ENCODE results near the gene PAGE2.
"Not testable (repeated sequence)": the region's sequence is repeated elsewhere in the genome, so short reads cannot be mapped to it uniquely, and the experiment has no call there.

The PAGE2 gene, protein sequence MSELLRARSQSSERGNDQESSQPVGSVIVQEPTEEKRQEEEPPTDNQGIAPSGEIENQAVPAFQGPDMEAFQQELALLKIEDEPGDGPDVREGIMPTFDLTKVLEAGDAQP

DNA sequence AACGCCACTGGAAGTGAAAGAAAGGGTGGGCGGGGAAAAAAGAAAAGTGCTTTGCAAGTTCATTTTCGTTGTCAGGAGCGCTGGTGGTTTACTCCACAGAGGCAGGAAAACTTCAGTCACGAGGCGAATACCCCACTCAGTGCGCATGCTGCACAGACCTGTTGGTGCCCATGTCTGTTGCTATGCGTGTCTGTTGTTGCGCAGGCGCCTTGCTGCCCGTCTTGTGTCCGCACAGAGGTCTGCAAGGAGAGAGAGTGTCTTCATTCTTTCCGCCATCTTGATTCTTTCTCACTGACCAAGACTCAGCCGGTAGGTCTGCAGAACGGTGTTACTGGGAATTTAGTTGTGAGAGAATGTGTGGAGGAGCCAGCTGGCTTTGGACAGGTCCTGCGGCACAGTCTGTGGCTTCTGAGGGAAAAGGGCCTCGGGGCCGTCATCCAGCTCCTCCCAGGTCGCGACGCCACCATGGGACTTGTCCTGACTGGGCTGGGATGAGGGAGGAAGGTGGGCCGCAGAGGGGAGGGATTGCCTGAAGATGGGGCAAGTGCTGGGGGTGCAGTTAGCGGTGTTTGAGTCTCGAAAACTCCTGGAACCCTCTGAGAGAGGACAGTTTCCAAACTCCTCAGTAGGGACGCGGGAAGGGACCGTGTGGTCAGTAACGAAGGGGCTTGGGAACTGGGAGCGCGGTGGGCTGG, at the start of gene PAGE2:
TSS of gene PAGE2 (plus strand) at position 224 of the 695 bp plus-strand sequence. CDS start 1,003 bp downstream, outside the sequence.
- no peak for DNase-seq (ENCODE audit: low read depth in 2 of 2)

DNA sequence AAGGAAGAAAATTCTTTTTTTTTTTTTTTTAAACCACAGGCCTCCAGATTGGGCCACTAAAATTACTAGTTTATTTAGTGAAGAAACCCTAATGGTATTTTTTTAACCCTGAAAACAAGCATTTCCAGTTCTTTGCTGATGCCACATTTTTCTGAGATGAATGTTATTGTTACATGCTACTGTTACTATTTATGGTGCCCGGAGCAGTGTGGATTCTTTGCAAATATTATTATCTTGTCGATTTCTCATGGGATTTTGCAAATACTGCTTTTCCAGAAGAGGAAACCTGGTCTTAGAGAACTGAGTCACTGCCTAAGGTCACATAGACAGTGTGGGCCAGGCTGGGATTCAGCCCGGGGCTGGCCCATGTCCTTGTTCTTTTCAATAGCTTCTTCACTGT, 49.3 kb upstream of the PAGE2 start:
- no peak for DNase-seq (ENCODE audit: low read depth in 2 of 2)

DNA sequence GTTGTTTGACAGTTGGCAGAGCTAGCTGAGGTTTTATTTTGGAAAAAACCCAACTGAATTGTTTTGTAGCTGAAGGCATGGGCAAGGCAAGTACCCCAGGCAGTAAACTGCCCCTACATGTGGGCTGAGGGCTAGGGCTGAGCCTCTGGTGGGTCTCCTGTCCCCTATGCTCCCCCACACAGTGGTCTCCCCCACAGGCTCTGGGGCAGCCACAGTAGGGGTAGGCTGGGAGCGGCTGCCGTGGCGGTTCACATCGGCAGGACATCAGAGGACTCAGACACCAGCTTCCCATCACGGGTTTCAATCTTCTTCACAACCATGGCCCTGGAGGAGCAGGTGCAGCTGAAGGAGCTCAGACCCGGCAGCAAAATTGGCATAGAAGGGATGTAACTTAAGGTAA, 47.3 kb upstream of the PAGE2 start:
- no peak for DNase-seq (ENCODE audit: low read depth in 2 of 2)

DNA sequence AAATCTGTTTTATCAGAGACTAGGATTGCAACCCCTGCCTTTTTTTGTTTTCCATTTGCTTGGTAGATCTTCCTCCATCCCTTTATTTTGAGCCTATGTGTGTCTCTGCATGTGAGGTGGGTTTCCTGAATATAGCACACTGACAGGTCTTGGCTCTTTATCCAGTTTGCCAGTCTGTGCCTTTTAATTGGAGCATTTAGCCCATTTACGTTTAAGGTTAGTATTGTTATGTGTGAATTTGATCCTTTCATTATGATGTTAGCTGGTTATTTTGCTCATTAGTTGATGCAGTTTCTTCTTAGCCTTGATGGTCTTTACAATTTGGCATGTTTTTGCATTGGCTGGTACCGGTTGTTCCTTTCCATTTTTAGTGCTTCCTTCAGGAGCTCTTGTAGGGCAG, 38.2 kb upstream of the PAGE2 start:
- not testable (repeated sequence) for DNase-seq (ENCODE audit: low read depth in 2 of 2)

DNA sequence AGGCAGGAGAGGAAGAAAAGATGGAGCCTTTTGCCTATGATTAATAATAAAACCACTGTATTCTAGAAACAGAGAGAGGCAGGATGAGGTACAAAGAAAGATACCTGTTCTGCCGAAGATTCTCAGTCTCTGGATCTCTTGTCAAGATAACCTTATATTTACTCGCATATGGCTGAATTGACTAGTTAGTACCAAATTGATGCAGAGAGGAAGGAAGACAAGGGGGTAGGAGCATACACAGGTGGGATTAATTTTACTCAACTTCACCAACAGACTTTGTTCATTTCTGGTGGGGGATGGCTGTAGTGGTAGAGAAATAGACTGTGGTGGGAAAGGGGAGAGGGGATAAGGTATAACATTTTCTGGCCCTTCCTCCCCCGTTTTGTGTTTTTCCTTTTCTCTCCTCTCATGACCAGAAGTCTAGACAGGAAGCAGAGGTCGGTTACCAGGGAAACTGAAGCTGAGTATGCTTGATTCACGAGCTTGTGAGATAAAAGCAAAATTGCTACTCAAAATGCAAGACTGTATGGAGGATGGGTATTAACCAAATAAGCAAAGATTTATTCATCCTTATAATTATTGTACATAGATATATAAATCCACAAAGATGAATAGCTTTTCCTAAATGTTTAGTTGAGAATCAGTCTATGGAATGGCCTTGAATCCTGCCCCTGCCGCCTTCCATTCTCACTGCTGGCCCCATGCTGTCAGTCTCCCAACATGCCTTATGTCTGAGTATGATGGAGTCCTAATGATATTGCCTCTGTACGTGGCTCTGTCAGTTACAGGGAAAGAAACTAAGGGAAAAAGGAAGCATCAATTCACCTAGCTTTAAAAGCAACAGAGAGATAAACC, 31.8 kb upstream of the PAGE2 start:
- DNase-seq (ENCODE audit: low read depth in 2 of 2) = no peak

DNA sequence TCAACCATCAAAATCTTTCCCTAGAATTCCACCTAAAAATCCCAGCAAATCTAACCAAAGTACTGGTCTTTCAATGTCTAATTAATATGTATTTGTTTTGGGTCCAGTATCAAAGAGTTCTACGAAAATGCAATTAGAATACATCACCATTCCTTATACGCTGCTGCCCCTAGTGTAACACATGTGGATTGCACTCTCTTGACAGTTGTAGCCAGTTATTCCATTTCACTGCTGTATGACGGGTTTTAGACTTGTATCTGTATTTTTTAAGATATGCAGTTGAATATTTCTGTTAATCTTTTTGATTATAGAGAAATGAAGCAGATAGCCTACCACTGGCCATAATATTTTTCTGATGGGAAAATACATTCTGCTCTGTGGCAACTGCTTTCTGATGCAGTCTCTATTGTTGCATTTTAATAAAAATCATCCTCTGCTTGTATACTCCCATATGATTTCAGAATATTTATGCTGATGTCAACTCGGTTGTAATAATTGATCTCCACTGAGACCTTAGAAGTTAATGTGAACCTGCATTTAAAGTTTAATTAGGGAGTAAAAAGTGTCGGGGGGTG, 31.1 kb upstream of the PAGE2 start:
- peak in 1 of 2 donors; percentile 5 for DNase-seq (ENCODE audit: low read depth in 2 of 2)

DNA sequence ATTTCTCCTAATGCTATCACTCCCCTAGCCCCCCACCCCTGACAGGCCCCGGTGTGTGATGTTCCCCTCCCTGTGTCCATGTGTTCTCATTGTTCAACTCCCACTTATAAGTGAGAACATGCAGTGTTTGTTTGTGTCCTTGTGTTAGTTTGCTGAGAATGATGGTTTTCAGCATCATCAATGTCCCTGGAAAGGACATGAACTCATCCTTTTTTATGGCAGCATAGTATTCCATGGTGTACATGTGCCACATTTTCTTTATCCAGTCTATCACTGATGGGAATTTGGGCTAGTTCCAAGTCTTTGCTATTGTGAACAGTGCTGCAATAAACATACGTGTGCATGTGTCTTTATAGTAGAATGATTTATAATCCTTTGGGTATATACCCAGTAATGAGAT, 21.6 kb upstream of the PAGE2 start:
- DNase-seq (ENCODE audit: low read depth in 2 of 2) = not testable (repeated sequence)

DNA sequence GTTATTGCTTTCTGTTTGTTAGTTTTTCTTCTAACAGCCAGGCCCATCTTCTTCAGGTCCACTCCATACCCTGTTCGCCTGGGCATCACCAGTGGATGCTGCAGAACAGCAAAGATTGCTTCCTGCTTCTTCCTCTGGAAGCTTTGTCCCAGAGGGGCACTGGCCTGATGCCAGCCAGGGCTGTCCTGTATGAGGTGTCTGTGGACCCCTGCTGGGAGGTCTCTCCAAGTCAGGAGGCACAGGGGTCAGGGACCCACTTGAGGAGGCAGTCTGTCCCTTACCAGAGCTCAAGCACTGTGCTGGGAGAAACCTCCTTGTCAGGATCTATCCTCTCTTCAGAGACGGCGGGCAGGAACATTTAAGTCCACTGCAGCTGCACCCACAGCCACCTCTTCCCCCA, 16.5 kb upstream of the PAGE2 start:
- DNase-seq (ENCODE audit: low read depth in 2 of 2) = no peak

DNA sequence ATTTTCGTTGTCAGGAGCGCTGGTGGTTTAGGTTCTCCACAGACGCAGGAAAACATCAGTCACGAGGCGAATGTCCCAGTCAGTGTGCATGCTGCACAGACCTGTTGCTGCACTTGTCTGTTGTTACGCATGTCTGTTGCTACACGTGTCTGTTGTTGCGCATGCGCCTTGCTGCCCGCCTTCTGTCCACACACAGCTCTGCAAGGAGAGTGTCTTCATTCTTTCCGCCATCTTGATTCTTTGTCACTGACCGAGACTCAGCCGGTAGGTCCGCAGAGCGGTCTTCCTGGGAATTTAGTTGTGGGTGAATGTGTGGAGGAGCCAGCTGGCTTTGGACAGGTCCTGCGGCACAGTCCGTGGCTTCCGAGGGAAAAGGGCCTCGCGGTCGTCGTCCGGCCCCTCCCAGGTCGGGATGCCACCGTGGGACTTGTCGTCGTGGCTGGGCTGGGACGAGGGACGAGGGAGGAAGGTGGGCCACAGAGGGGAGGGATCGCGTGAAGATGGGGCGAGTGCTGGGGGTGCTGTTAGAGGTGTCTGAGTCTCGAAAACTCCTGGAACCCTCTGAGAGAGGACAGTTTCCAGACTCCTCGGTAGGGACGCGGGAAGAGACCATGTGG, 13.9 kb upstream of the PAGE2 start, which contains the start of gene PAGE2B:
TSS of gene PAGE2B (plus strand) at position 180 of the 617 bp plus-strand sequence. CDS start 1,012 bp downstream, outside the sequence.
- DNase-seq (ENCODE audit: low read depth in 2 of 2) = no peak

DNA sequence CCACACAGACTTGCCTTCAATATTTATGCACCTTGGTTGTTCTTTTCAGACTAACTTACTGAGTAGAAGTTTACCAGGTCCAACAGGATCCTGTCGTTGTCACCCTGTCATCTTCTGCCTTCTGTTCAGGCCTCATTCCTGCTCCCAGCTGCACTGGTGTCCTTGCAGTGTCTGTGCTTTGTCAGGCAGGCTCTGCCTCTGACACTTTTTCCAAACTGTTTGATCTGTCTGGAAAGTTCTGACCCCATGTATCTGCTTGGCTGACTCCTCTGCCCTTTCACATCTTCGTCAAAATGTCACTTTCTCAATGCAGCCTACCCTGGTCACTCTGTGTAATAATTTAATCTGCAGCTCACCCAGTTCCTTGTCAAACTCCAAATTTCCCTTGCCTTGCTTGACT, 9.9 kb downstream of the PAGE2 start:
- no peak for DNase-seq (ENCODE audit: low read depth in 2 of 2)

DNA sequence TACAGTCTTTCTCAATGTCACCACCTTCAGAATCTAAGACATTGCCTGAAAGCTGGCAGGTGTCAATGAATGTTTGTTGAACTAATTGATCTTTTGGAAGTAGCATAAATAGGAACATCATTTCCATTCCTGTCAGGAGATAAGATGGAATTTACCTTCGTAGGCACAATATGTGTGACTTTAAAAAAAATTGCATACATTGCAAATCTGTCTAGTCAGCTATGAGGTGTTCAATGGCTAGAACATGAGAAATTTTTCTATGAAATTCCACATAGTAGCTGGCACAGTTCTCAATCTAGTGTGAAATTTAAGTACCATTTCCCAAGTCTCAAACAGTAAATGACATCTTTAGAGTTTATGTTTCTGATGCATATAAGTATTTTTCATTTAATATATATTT, 10.3 kb downstream of the PAGE2 start:
- DNase-seq (ENCODE audit: low read depth in 2 of 2) = no peak

DNA sequence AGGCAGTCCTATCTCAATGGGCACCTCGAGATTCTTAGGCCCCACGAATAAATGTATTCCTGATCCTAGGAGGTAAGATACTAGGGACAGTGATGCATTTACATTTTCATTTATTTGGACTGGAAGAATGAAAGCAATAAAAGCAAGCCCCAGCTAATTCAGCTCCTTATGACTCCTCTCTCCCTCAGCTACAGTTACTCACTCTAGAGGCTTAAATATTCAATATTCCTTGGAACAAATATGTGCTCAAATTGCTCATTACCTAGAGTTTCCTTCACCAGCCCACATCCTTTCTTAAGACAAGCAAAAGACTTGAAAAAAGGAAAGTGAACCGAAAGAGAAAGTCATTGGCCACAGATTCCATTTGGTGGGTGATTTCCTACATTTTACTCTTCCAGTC, 13.9 kb downstream of the PAGE2 start:
- no peak for DNase-seq (ENCODE audit: low read depth in 2 of 2)

DNA sequence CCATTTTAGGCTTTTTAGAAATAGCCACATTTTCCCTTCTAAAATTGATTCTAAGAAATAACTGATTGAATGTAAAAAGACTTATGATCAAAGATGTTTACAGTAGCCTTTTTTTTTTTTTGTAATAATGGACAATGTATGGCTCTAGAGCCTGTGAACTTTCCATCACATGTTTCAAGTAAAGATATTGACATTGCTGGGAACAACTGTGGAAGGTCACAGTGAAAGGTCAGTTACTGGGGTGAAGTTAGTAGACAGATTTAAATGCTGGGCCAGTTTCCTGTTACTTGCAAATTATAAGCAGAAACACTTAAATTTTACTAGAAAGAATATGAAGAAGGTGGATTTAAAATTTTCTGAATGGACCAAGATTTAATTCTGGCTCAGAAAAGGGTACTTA, 18.4 kb downstream of the PAGE2 start:
- DNase-seq (ENCODE audit: low read depth in 2 of 2) = no peak

DNA sequence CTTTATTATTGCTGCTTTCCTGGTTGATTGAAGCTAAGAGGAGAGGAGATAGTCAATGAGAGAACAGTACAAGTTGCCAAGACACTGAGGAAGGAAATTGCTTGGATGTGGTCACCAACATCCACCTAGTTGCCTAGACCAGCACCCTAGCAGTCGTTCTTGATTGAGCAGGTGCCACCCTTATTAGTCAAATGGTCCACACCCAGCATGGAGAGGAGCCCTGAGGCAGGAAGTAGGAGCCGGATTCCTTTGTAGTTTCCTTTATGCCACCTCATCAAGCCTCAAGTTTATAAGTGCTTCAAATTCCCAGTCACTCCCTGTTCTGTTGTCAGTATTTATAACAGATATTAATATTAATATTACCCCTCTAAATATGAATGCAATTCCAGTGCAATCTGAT, 19.1 kb downstream of the PAGE2 start:
- DNase-seq (ENCODE audit: low read depth in 2 of 2) = no peak

DNA sequence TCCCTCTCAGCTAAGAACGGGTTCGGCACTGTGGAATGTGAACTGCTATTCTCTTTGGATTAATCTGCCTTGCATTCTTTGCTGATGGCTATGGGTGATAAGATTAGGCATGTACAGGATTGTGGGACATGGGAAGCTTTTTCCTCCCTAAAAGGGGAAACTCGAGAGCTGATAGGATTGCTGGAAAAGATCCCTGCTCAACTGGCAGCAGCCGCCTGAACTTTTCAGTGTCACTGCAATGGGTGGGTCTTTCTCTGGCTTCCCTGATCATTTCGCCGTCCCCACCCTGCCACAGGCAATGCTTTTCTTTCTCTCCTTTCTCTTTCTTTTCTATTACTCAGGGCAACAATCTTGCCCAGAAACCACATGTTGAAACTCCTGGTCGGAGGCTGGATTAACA, 20.5 kb downstream of the PAGE2 start:
- no peak for DNase-seq (ENCODE audit: low read depth in 2 of 2)

DNA sequence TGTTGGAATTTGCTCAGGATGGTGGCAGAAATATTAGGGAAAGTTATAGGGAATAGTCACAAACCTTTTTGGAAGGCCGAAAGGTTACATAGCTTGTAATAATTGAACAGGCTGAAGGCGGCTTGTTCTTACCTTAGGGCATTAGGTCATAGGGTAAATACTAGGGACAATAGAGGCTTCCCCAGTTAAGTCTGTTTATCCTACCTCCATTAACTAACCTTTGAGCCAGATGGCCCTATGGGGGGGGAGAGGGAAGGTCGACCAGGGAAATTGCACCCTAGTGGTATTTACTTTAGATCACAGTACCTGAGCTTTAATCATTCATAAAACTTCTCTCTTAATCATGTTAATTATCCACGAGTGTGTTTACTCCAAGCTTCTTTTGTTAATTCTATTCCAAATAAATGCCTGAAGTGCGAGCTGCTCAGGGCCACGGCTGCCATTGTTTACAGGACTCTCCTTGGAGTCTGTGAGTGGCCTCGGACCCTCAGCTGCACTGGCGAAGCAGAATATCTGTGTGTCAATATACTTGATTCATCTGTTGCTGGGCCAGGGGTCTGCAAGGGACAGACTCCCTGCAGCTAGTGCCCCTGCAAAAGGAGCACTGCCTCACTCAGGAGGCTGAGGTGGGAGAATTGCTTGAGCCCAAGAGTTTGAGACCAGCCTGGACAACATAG, 22.9 kb downstream of the PAGE2 start:
- DNase-seq (ENCODE audit: low read depth in 2 of 2) = no peak

DNA sequence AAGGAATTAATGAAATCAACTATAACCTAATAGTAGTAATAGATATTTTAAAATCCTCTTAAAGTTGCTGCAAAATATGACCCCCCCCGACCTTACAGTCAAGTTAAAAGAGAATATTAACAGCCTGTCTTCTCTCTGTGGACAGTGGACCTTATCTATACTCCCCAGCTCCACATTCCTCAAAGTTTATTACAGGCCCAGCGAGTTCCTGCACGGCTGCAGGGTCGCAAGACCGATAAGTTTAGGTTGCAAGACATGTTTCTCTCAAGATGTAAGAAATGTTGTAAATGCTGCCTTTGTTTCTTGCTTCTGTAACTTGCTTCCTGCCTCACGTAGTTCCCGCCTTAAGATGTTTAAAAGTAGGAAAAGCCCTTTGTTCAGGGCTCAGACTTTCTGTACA, 27.8 kb downstream of the PAGE2 start:
- not testable (repeated sequence) for DNase-seq (ENCODE audit: low read depth in 2 of 2)

DNA sequence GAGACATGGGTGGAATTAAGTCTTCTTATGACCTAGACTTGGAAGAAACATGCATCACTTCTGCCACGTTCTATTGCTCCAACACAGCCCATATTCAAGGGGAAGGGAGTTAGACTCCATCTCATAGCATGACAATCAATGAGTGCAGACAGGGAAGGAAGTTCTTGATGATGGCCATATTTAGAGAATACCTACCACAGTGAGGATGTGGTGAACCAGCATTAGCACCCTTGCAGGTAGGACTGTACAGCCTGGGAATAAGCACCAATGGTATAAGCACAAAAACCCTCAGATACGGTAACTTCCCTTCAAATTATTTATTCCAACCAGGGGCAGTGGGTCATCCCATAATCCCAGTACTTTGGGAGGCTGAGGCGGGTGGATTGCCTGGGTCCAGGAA, 29.8 kb downstream of the PAGE2 start:
- DNase-seq (ENCODE audit: low read depth in 2 of 2) = no peak

DNA sequence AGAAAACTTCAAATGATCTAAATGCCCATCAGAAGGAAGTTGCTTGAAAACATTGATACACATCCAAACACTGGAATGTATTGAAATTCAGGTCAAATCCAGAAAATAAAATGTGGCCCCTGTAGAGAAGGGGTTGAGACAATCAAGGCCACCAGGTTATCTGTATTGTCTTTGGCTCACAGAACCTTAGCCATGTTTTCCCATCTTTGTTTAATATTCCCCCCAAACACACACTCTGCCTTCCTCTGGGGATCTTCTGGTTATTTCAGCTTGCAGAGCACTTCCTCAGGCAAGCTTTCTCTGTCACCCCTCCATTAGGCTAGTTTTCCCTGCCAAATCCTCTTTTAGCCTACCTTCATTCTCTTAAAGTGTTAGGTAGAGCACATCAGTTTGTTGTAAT, 30.5 kb downstream of the PAGE2 start:
- no peak for DNase-seq (ENCODE audit: low read depth in 2 of 2)

DNA sequence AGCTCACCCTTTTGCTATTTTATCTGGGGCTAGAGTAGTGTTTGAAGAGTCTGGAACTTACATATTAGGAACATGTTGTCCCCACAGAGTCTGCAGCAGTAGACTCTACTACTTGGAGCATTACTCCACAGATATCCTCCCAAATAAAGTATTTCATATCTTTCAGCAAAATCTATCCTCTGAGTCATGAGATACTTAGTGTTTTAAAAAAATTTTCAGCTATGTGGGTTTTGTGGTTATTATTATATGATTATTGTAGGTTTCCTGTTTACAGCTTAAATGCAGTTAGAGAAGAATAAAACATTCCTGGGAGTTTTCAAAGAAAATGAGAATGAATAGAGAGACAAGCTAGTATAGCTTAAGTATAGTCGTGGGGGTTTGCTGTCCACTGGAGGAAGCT, 30.9 kb downstream of the PAGE2 start:
- no peak for DNase-seq (ENCODE audit: low read depth in 2 of 2)

DNA sequence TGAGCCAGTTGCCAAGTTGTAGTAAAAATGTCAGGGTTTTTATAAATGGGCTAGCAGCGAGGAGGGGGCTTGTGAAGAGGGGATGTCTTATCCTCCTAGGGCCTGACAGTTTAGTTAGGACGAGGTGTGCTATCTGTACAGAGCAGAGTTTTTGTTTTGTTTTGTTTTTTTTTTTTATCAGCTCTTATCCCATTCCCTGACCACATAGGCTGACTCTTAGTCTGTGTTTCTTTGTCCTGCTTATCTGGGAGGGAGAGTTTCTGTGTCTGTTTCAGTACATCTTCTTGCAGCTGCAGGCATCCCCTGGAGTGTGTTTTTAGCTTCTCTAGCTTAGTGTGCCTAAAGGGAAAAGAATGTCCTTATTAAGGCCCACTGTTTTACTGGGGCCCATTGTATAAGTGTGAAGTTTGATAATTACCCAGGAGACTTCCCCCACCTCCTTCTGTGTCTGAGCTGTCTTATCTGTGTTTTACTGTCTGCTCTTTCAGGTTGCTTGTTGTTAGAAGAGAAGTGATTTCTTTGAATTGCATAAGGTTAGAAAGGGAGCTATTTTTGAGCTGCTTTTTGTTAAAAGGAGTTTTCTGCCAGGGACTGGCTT, 32.0 kb downstream of the PAGE2 start:
- DNase-seq (ENCODE audit: low read depth in 2 of 2) = no peak

All from stimulated activated CD8-positive, alpha-beta memory T cell treated with anti-CD3 and anti-CD28 coated beads, Interleukin-7, amount 100 ng/mL, for 1 hour (primary cell).